Kidney (tissue), 14 donors: Measurements from ENCODE around the gene CLIP1. TPM values are rescaled to one million over a fixed set of nuclear protein-coding genes. Genes with fewer than 3 reads are reported as not detected.

Experiments
- DNase-seq, 5 donors: peaks; one replicate each; pipeline ENCODE4 v3.0.0-alpha.2; 2013 to 2020
- FAIRE-seq: peaks from 2 replicates; lab custom pipeline; 2012; peaks lifted over from hg19 to GRCh38; lab: Jason Lieb, UNC
- H3K27ac ChIP-seq, 2 donors: one replicate each; pipeline ENCODE4 v1.7.0; 2013; ENCODE audit warnings: low read depth in 2 of 2, low read length in 2 of 2, inconsistent platforms in 1 of 2
- H3K27me3 ChIP-seq: one replicate; pipeline ENCODE4 v1.7.1; 2013; ENCODE audit warnings: low read length, inconsistent platforms; ENCODE audit not compliant: control insufficient read depth, insufficient read depth
- H3K36me3 ChIP-seq, 3 donors: one replicate each; pipeline versions ENCODE4 v1.7.0 to v1.7.1; 2013; ENCODE audit warnings: low read length in 3 of 3, control low read depth in 1 of 3, inconsistent platforms in 1 of 3; ENCODE audit not compliant: insufficient read depth in 3 of 3, control insufficient read depth in 2 of 3
- H3K4me1 ChIP-seq, 3 donors: one replicate each; pipeline versions ENCODE4 v1.7.0 to v1.7.1; 2013; ENCODE audit warnings: low read length in 3 of 3, inconsistent platforms in 1 of 3, low read depth in 1 of 3; ENCODE audit not compliant: control insufficient read depth in 2 of 3, insufficient read depth in 2 of 3
- H3K4me3 ChIP-seq, 3 donors: one replicate each; pipeline versions ENCODE4 v1.7.0 to v1.8.1; 2013; ENCODE audit warnings: low read length in 3 of 3, control low read depth in 1 of 3, inconsistent platforms in 1 of 3
- H3K9ac ChIP-seq, 3 donors: one replicate each; pipeline versions ENCODE4 v1.7.0 to v1.7.1; 2013; ENCODE audit warnings: low read length in 3 of 3, control low read depth in 1 of 3, inconsistent platforms in 1 of 3
- H3K9me3 ChIP-seq, 3 donors: one replicate each; pipeline versions ENCODE4 v1.7.0 to v1.7.1; 2013; ENCODE audit warnings: low read length in 3 of 3, control low read depth in 1 of 3, inconsistent platforms in 1 of 3; ENCODE audit not compliant: control insufficient read depth in 2 of 3, insufficient read depth in 1 of 3
- CTCF ChIP-seq: IDR thresholded peaks from 3 replicates; pipeline ENCODE4 v1.5.1; 2012; ENCODE audit warnings: mild to moderate bottlenecking, moderate library complexity, borderline replicate concordance; ENCODE audit not compliant: insufficient read depth; ENCODE audit errors: extremely low read depth
- intact Hi-C: fragments of 100-400 bp; cut with DNase I; formaldehyde crosslinking; loops from one replicate; pipeline ENCODE4 v1.11.1; 2022
- polyA plus RNA-seq: library from polyadenylated mRNA; stranded (reverse); fragments of 350-450 nt; fragmentation: Illumina TruSeq; extraction: RNeasy Lipid Tissue Mini Kit (QIAGEN cat#74804); gene quantifications from one replicate; pipeline ENCODE4 v1.2.3, GENCODE V29; 2014; ENCODE audit warnings: low read depth, low replicate concordance; ENCODE audit not compliant: insufficient read depth
- total RNA-seq: library from RNA; stranded (reverse); fragmentation: NEBNext Ultra II Directional; extraction: Animal tissue kit (Norgen Biotek cat#: 25700); gene quantifications from one replicate; pipeline ENCODE4 v1.2.1, GENCODE V29; 2021
- donor health status: control.
- donor health status: control.
- donor health status: control.
- donor health status: control.
- donor health status: control.
- donor health status: DM: yes; HTN: yes; CAD: no.
- donor health status: Normal renal cell carcinoma (clear cell type).

Gene CLIP1
- total and polyA plus RNA-seq, 2 donors from 2014 or later, result 14.5 to 85.3 TPM

GRCh38 chr12:122276242-122276641 is 146.2 kb downstream of the CLIP1 start:
- Histone ChIP-seq H3K9me3 (no peaks in the 10 kb centered on the region), H3K27ac (no peak overlapping the region), H3K4me1 (no peaks in the 10 kb centered on the region), H3K27me3 (no peaks in the 10 kb centered on the region), H3K36me3 (peaks cover 3 to 22% (median 15%) of the 10 kb centered on the region in 3 donors), H3K9ac (no peak overlapping the region), H3K4me3 (no peak overlapping the region)
- FAIRE-seq (no peak), DNase-seq (no peak)
- intact Hi-C loops, result no loop called here
- no peak for TF ChIP-seq CTCF

GRCh38 chr12:122275459-122275858 is 147.0 kb downstream of the CLIP1 start:
- peaks cover 3 to 18% (median 11%) of the 10 kb centered on the region in 3 donors for H3K36me3 ChIP-seq
- intact Hi-C loops, result no loop called here
- H3K4me1 ChIP-seq, result no peaks in the 10 kb centered on the region
- H3K4me3 ChIP-seq, result no peak overlapping the region
- no peaks in the 10 kb centered on the region for H3K9me3 ChIP-seq
- H3K27me3 ChIP-seq, result no peaks in the 10 kb centered on the region
- no peak for DNase-seq
- no peak overlapping the region for H3K27ac ChIP-seq
- TF ChIP-seq CTCF, result no peak
- no peak for FAIRE-seq
- no peak overlapping the region for H3K9ac ChIP-seq

- intact Hi-C loops, result no loop called here
- Histone ChIP-seq H3K4me3 (peak within 1 kb of the TSS; percentile 94 to 97 (median 94)), H3K9me3 (no peaks in the 10 kb centered on the region), H3K9ac (peak within 1 kb of the TSS; percentile 89 to 94 (median 90)), H3K27me3 (no peaks in the 10 kb centered on the region), H3K27ac (peak within 1 kb of the TSS; percentile 86 to 89), H3K36me3 (peaks cover 0 to 2% (median under 1%) of the 10 kb centered on the region in 3 donors), H3K4me1 (peaks cover 0 to 10% (median 0%) of the 10 kb centered on the region in 3 donors)
- no peak for FAIRE-seq
- peak; percentile 98 to 99 (median 98) for DNase-seq
- TF ChIP-seq CTCF, result no peak
Observed at GRCh38 chr12:122266230-122266901, 156.1 kb downstream of the CLIP1 start, which contains the start of gene VPS33A. VPS33A (minus strand) TSS chr12:122266494; CDS start chr12:122266408, 86 bp downstream.

- Histone ChIP-seq H3K9ac (peak overlapping the region; percentile 89 to 94 (median 90)), H3K4me3 (peak overlapping the region; percentile 94 to 97 (median 94)), H3K27me3 (no peaks in the 10 kb centered on the region), H3K4me1 (peaks cover 0 to 10% (median 0%) of the 10 kb centered on the region in 3 donors), H3K27ac (peak overlapping the region; percentile 86 to 88), H3K36me3 (peaks cover 3 to 7% (median 5%) of the 10 kb centered on the region in 3 donors), H3K9me3 (no peaks in the 10 kb centered on the region)
- intact Hi-C loops, result no loop called here
- TF ChIP-seq CTCF, result no peak
- FAIRE-seq (no peak), DNase-seq (no peak)
Observed at GRCh38 chr12:122265886-122266229, 156.6 kb downstream of the CLIP1 start.
